ENCODE measurements around the gene CD44.

DNA sequence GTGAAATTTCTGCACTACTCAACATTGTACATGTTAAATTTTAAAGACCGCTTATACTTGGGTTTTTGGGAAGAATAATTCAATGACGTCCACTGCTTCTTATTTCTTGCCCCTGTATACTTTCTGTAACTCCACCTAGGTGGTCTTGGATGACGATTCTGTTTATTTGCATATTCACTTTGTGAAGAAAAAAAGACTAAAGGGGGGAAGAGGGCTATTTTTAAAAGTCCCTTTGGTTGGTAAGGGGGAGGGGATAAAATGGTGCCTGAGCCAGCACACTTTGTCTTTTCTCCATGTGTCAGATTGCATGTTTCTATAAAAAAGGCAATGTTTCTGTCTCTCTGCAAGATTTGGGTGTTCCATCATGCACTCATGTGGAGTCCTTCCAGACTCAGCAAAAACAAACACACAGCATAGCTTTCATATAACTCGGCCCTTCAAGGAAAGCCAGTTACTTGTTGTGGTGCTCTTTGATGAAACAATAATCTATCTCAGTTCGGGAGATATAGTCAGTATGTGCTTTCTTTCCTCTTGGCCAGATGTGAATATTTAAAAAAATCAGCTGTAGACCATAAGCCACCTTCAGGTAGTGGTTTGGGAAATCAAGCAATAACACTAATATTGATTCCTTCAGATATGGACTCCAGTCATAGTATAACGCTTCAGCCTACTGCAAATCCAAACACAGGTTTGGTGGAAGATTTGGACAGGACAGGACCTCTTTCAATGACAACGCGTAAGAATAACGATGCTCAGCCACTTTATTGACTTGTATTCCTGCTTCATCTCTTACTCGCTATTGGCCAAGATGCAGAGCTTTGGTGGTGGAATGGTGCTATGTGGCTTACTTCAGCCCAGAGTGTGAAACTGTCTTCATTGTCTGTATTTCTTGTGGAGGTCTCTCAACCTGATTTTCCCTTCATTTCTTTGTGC lies 68.8 kb downstream of the CD44 start:
- TF ChIP-seq, protein P1, sequence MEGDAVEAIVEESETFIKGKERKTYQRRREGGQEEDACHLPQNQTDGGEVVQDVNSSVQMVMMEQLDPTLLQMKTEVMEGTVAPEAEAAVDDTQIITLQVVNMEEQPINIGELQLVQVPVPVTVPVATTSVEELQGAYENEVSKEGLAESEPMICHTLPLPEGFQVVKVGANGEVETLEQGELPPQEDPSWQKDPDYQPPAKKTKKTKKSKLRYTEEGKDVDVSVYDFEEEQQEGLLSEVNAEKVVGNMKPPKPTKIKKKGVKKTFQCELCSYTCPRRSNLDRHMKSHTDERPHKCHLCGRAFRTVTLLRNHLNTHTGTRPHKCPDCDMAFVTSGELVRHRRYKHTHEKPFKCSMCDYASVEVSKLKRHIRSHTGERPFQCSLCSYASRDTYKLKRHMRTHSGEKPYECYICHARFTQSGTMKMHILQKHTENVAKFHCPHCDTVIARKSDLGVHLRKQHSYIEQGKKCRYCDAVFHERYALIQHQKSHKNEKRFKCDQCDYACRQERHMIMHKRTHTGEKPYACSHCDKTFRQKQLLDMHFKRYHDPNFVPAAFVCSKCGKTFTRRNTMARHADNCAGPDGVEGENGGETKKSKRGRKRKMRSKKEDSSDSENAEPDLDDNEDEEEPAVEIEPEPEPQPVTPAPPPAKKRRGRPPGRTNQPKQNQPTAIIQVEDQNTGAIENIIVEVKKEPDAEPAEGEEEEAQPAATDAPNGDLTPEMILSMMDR (IDR thresholded peaks at IDR 0.05; ENCODE audit: borderline replicate concordance, extremely low read depth, low read length, poor library complexity, severe bottlenecking) = no peak
- no peak for TF ChIP-seq EZH2 (IDR thresholded peaks at IDR 0.05; ENCODE audit: borderline replicate concordance, low read depth, low read length, severe bottlenecking)

All from DND-41 (cell line).